Fibroblast of the conjunctiva (primary cell): ENCODE measurements around the gene MAP3K21.

Experiments
- DNase-seq: peaks from one replicate; pipeline ENCODE4 v3.0.0-alpha.2; 2010; ENCODE audit warnings: low read depth

Gene MAP3K21

GRCh38 chr1:233326811-233327650, 493 bp upstream of the MAP3K21 start:
- no peak for DNase-seq

DNA sequence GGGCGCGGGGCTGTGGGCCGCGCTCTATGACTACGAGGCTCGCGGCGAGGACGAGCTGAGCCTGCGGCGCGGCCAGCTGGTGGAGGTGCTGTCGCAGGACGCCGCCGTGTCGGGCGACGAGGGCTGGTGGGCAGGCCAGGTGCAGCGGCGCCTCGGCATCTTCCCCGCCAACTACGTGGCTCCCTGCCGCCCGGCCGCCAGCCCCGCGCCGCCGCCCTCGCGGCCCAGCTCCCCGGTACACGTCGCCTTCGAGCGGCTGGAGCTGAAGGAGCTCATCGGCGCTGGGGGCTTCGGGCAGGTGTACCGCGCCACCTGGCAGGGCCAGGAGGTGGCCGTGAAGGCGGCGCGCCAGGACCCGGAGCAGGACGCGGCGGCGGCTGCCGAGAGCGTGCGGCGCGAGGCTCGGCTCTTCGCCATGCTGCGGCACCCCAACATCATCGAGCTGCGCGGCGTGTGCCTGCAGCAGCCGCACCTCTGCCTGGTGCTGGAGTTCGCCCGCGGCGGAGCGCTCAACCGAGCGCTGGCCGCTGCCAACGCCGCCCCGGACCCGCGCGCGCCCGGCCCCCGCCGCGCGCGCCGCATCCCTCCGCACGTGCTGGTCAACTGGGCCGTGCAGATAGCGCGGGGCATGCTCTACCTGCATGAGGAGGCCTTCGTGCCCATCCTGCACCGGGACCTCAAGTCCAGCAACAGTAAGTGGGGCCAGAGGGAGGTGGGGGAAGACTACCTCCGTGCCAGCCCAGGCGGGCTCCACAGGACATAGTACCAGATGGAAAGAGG, 808 bp downstream of the MAP3K21 start:
- DNase-seq = no peak

DNA sequence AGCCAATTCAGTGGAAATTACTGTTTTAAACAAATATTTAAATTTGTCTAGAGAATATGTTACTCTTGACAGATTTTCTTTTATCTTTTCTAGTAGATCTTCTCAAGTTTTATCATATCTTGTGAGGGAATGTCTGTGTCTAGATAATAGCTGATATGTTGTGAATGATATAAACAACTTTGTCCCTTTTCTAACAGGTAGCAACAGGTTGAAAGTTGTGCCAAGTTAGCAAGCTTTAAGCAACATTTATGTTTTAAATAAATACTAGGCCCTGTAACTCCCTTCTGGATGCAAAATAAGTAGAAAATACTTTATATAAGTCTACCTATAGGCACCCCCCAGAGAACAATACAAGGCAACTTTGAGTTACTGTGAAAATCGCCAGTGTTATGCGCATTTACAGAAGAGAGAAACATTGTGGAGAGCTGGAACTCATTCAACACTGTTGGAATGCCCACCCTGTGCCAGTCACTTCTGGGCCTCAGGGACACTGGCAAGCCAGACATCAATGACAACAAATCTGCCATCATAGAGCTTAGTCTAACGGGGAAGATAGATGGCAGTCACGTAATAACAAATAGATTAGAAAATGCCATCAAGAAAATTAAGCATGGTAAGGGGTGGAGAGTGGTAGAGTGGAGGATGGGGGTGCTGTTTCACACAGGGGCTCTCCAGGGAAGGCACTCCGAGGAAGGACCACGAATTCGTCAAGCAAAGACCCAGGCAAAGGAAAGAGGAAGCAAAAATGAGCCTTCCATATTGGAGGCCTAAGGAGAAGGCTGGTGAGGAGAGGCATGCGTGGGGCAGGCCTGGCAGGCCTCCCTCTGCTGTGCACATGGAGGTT, 4.4 kb downstream of the MAP3K21 start:
- no peak for DNase-seq

GRCh38 chr1:233333086-233333485, 5.6 kb downstream of the MAP3K21 start:
- DNase-seq = no peak

DNA sequence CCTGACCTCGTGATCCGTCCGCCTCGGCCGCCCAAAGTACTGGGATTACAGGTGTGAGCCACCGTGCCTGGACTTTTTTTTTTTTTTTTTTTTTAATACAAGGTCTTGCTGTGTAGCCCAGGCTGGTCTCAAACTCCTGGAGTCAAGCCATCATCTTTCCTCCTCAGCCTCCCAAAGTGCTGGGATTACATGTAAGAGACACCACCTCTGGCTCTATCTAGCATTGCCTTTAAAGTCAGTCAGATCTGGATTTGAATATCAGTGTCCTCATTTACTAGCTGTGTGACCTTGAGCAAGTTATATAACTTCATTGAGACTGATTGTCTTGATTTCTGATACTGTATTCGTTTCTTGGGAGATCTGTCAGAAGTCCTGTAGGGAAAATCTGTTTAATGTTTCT, 6.6 kb downstream of the MAP3K21 start:
- no peak for DNase-seq

- DNase-seq = no peak
These were observed 9.3 kb downstream of the MAP3K21 start for GRCh38 chr1:233336554-233337456.

GRCh38 chr1:233337505-233337904, 10.0 kb downstream of the MAP3K21 start:
- no peak for DNase-seq

DNA sequence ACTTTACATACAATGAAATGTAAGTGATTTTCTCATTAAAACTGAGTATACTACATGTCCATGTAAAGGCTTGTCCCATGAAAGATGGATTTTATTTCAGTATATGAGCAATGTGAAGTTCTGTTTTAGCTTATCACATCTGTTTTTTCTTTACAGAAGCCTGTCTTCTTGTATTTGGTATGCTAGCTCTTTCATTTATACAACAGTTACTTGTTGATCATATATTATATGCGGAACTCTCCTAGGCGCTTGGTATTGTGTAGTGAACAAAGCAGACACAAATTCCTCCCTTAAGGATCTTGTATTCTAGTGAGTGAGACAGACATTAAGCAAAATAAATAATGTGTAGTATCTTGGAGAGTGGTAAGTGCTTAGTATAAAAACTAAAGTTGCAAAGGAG, 10.6 kb downstream of the MAP3K21 start:
- DNase-seq = no peak

DNA sequence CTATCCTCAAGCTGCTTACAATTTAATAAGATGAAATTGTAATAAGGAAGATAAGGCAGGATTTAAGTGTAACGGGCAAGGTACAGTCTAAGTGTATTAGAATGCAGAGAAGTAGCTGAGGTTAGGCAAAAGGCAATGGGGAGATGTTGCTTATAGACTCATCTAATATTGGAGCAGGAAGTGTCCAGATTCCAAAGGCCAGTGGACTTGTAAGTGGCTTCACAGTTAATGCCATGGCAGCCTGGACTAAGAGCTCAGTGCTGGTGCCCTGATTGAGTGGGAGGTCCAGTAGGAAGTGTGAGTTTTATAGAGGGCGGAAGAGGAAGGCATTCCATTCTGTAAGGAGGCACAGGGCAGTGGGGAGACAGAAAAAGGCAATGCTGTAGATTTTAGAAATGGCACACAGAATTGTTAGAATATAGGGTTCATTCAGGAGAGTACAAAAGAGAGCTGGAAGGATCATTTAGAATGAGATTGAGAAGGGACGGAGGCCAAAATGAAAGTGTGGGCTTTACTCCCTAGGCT, 12.6 kb downstream of the MAP3K21 start:
- DNase-seq = no peak

DNA sequence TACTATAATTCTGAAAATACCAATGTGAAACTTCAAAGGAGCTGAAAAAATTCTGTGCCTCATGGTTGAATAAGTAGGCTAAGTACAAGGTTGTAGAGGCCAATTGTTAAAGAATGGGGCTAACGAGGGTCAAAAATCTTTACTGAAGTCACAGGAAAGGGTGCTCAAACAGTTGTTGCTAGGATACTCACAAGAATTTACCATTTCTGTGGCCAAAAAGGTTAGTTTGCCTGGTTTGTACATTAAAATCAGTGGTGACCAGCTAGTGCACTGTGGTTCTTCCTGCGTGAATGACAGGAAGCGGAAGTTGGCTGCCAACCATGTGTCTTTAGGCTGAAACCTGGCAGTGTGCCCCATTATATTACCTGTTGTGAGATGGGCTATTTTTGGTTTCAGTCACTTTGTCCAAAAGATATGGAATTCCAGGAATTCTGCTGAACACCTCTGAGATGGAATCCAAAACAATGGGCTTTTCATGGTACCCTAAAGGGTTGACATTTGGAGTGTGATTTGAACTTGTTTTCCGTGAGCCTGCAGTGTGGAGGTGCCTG, 13.5 kb downstream of the MAP3K21 start:
- no peak for DNase-seq

GRCh38 chr1:233342086-233342485, 14.6 kb downstream of the MAP3K21 start:
- DNase-seq = no peak

- no peak for DNase-seq
These were observed 15.7 kb downstream of the MAP3K21 start for GRCh38 chr1:233343262-233343661.

GRCh38 chr1:233347338-233347737, 19.8 kb downstream of the MAP3K21 start:
- DNase-seq = no peak

- DNase-seq = no peak
These were observed 21.6 kb downstream of the MAP3K21 start for GRCh38 chr1:233349137-233349536.

DNA sequence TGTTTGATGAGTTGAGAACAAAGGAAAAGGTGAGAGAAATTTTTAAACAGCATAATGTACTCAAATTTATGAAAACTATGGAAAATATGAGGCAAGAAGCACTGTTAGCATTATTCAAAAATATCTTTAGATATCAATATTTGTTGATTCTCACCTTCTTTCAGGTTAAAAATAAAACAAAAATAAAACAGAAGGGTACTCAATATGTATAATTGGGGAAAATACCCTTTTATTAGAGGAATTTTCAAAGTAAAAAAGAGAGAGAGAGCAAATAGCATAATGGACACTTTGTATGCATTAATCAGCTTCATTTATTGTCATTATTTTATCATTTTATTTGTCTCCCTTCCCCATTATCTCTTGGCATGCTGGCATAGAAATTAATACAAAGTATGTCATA, 27.5 kb downstream of the MAP3K21 start:
- no peak for DNase-seq

GRCh38 chr1:233355841-233356704, 28.5 kb downstream of the MAP3K21 start:
- DNase-seq = no peak

- DNase-seq = no peak
These were observed 29.1 kb downstream of the MAP3K21 start for GRCh38 chr1:233356705-233356987.

GRCh38 chr1:233357595-233358397, 30.3 kb downstream of the MAP3K21 start:
- DNase-seq = no peak

GRCh38 chr1:233359431-233359830, 31.9 kb downstream of the MAP3K21 start:
- DNase-seq = no peak
